ENCODE results near the gene CWC15. TPM values are rescaled to one million over a fixed set of nuclear protein-coding genes. Genes with fewer than 3 reads are reported as not detected.

CWC15 gene
- total RNA-seq, 2 experiments from 2014 or later: 121 to 124 TPM

- Histone ChIP-seq H3K27me3 (ENCODE audit: control insufficient read depth in 1 of 2, insufficient read depth in 2 of 2, low read length in 2 of 2) (no peaks in the 10 kb centered on the region), H3K4me1 (ENCODE audit: insufficient read depth, low read length) (no peaks in the 10 kb centered on the region), H3K4me3 (ENCODE audit: low read length) (no peak overlapping the region), H3K36me3 (ENCODE audit: insufficient read depth, low read length) (peaks cover 20% of the 10 kb centered on the region), H3K9me3 (ENCODE audit: control insufficient read depth in 1 of 2, insufficient read depth in 1 of 2, low read length in 2 of 2) (no peaks in the 10 kb centered on the region), H3K27ac (ENCODE audit: low read depth in 1 of 2, low read length in 2 of 2) (no peak overlapping the region)
- H3K27ac Mint-ChIP-seq: no peak overlapping the region
- ATAC-seq (ENCODE audit: poor library complexity) (no peak), DNase-seq (no peak)
- H3K27me3 Mint-ChIP-seq: no peaks in the 10 kb centered on the region
- ChIA-PET CTCF (no interaction called here), POLR2A (no interaction called here)
- no peak overlapping the region for H3K4me3 Mint-ChIP-seq
- no peak for TF ChIP-seq CTCF (IDR thresholded peaks at IDR 0.05)
- peaks cover 29% of the 10 kb centered on the region for H3K36me3 Mint-ChIP-seq (ENCODE audit: low read depth)
- intact Hi-C loops (cut with DNase I, micrococcal nuclease): no loop called here
- H3K4me1 Mint-ChIP-seq (ENCODE audit: low read depth): peaks cover 9% of the 10 kb centered on the region
- no peaks in the 10 kb centered on the region for H3K9me3 Mint-ChIP-seq
Observed at GRCh38 chr11:94956963-94957362, 16.4 kb downstream of the CWC15 start.

GRCh38 chr11:94954753-94955152 is 18.6 kb downstream of the CWC15 start:
- no peak overlapping the region for H3K4me3 Mint-ChIP-seq

GRCh38 chr11:94948070-94948617 is 25.2 kb downstream of the CWC15 start:
- Mint-ChIP-seq H3K9me3 (no peaks in the 10 kb centered on the region), H3K36me3 (ENCODE audit: low read depth) (no peaks in the 10 kb centered on the region), H3K4me3 (no peak overlapping the region), H3K27ac (no peak overlapping the region), H3K4me1 (ENCODE audit: low read depth) (no peaks in the 10 kb centered on the region), H3K27me3 (peaks cover 4% of the 10 kb centered on the region)
- DNase-seq (no peak), ATAC-seq (ENCODE audit: poor library complexity) (no peak)
- peaks cover 0 to 3% of the 10 kb centered on the region in 2 experiments for H3K9me3 ChIP-seq (ENCODE audit: control insufficient read depth in 1 of 2, insufficient read depth in 1 of 2, low read length in 2 of 2)
- H3K4me1 ChIP-seq (ENCODE audit: insufficient read depth, low read length): no peaks in the 10 kb centered on the region
- no peak for TF ChIP-seq CTCF (IDR thresholded peaks at IDR 0.05)
- H3K36me3 ChIP-seq (ENCODE audit: insufficient read depth, low read length): no peaks in the 10 kb centered on the region
- no peak overlapping the region for H3K27ac ChIP-seq (ENCODE audit: low read depth in 1 of 2, low read length in 2 of 2)
- ChIA-PET CTCF (no interaction called here), POLR2A (no interaction called here)
- intact Hi-C loops (cut with DNase I, micrococcal nuclease): no loop called here
- no peaks in the 10 kb centered on the region for H3K27me3 ChIP-seq (ENCODE audit: control insufficient read depth in 1 of 2, insufficient read depth in 2 of 2, low read length in 2 of 2)
- no peak overlapping the region for H3K4me3 ChIP-seq (ENCODE audit: low read length)

More at GRCh38 chr11:94954753-94955152, 18.6 kb downstream of the CWC15 start:
- no peaks in the 10 kb centered on the region for H3K4me1 ChIP-seq (ENCODE audit: insufficient read depth, low read length)
- peaks cover 5% of the 10 kb centered on the region for H3K36me3 ChIP-seq (ENCODE audit: insufficient read depth, low read length)
- TF ChIP-seq CTCF (IDR thresholded peaks at IDR 0.05): no peak
- DNase-seq (peak in 2 of 14 experiments; percentile 29 to 34), ATAC-seq (ENCODE audit: poor library complexity) (peak; percentile 73)
- H3K9me3 Mint-ChIP-seq: no peaks in the 10 kb centered on the region
- no peaks in the 10 kb centered on the region for H3K27me3 ChIP-seq (ENCODE audit: control insufficient read depth in 1 of 2, insufficient read depth in 2 of 2, low read length in 2 of 2)
- no peaks in the 10 kb centered on the region for H3K9me3 ChIP-seq (ENCODE audit: control insufficient read depth in 1 of 2, insufficient read depth in 1 of 2, low read length in 2 of 2)
- H3K4me1 Mint-ChIP-seq (ENCODE audit: low read depth): peaks cover 9% of the 10 kb centered on the region
- ChIA-PET CTCF (interaction anchor here (0.6 kb wide), 1 partner anchor 403 kb away, joined by 3 read pairs; no protein-coding TSS in a partner anchor), POLR2A (interaction anchor here (1.2 kb wide), 1 partner anchor 19 kb away, joined by 3 read pairs; the partner anchor contains the start of genes CWC15 and KDM4D)
- H3K4me3 ChIP-seq (ENCODE audit: low read length): no peak overlapping the region
- peaks cover 13% of the 10 kb centered on the region for H3K36me3 Mint-ChIP-seq (ENCODE audit: low read depth)
- no peak overlapping the region for H3K27ac ChIP-seq (ENCODE audit: low read depth in 1 of 2, low read length in 2 of 2)
- intact Hi-C loops (cut with DNase I, micrococcal nuclease): no loop called here
- no peak overlapping the region for H3K27ac Mint-ChIP-seq
- H3K27me3 Mint-ChIP-seq: no peaks in the 10 kb centered on the region

Measured in CD4-positive, alpha-beta T cell (primary cell).